Activated CD8-positive, alpha-beta memory T cell treated with anti-CD3 and anti-CD28 coated beads, Interleukin-2, amount 50 U/mL, for 24 hours (primary cell): ENCODE results near the gene ZDHHC14.

Source experiments
- DNase-seq: peaks from one replicate; pipeline ENCODE4 v3.0.0-alpha.2; 2020; ENCODE audit errors: extremely low read depth

Gene ZDHHC14

GRCh38 chr6:157645201-157645795 is 264.3 kb downstream of the ZDHHC14 start:
- DNase-seq, result no peak

GRCh38 chr6:157646012-157646411 is 265.0 kb downstream of the ZDHHC14 start:
- DNase-seq, result no peak

GRCh38 chr6:157647261-157647915 is 266.4 kb downstream of the ZDHHC14 start:
- no peak for DNase-seq

GRCh38 chr6:157648561-157648960 is 267.6 kb downstream of the ZDHHC14 start:
- DNase-seq, result no peak

DNA sequence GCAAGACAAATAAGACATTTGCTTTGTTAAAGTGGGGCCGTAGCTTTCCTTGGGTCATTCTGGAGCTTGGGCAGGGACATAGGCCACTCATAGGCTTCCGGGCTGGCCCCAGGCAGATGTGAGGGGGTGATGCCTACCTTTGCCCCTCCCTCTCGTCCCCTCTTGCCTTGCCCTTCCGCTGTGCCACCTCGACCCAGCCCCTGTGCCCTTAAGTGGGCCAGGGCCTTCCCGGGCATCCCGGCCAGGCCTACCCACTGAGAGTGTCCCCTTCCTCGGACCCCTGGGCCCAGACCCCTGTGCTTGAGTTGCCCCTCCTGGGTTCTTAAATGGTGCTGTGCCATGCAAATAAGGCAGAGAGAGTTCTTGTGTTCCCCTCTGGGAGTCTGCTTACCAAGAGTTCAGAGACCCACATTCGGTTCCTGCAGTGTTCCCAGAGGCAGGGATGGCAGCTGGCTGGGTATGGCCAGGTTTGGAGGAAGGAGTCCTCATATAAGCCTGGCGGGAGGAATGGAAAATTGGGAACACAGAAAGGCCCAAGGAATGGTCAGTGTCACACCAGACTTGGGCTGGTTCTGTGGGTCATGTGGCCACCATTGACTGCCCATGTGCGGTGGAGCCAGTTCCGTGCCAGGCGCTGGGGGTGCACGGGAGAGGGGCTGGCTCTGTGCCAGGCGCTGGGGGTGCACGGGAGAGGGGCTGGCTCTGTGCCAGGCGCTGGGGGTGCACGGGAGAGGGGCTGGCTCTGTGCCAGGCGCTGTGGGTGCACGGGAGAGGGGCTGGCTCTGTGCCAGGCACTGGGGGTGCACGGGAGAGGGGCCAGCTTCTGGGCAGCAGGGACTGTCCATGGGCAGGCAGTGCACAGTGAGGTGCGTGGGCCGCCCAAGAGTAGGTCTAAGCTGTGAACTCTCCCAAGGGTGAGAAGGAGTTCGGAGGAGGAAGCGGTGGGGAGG is 268.6 kb downstream of the ZDHHC14 start:
- no peak for DNase-seq

DNA sequence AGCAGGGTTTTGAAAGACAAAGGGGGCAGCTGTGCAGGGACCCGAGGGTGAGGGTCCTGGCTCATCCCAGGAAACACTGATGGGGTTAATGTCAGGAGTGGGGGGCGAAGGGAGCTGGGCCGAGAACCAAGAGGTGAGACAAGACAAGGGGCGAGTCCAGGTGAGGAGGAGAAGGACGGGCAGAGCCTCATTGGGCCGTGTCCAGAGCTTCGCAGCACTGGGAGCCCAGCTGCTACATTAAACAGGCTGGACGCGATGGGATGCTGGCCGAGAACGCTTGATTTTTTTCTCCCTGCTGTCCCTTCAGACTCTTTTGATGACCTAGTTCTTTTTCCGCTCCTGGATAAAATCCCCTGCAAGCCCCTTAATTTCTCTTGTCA is 269.3 kb downstream of the ZDHHC14 start:
- no peak for DNase-seq

GRCh38 chr6:157650801-157651200 is 269.8 kb downstream of the ZDHHC14 start:
- DNase-seq, result no peak

DNA sequence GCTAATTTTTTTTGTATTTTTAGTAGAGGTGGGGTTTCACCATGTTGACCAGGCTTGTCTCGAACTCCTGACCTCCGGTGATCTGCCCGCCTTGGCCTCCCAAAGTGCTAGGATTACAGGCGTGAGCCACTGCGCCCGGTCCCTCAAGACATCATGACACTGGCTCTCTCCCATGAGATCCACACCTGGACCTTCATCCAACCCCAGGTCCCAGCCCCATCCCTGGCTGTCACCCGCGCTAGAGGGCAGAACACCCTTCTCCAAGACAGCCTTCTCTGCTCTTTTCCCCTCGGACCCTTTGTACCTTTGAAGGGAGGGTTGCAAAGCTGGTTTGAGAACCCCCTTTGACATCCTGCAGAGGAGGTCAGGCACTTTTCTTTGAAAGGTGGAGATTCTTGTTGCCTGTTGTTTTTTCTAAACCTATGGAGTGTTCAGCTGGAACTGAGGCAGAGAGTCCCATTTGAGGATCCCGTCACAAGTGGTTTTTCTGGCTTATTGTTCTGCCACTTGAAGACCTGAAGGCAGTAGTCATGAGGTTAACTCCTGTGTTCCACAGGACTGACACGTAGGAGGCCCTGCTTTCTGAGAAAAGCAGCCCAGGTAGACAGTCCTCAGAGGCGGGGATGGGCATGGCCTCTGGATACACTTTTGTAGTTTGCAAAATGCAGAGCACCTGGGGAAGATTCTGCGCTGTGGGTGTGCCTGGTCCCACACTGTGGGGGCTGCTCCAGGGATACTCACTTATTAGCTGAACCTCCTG is 270.9 kb downstream of the ZDHHC14 start:
- no peak for DNase-seq

GRCh38 chr6:157652601-157653363 is 271.8 kb downstream of the ZDHHC14 start:
- DNase-seq, result no peak

GRCh38 chr6:157653521-157653920 is 272.5 kb downstream of the ZDHHC14 start:
- no peak for DNase-seq

GRCh38 chr6:157655139-157655538 is 274.1 kb downstream of the ZDHHC14 start:
- DNase-seq, result no peak

GRCh38 chr6:157656437-157656997 is 275.5 kb downstream of the ZDHHC14 start:
- DNase-seq, result no peak

GRCh38 chr6:157657754-157658153 is 276.8 kb downstream of the ZDHHC14 start:
- DNase-seq, result no peak

- no peak for DNase-seq
Measured at GRCh38 chr6:157658301-157658700, 277.3 kb downstream of the ZDHHC14 start.

DNA sequence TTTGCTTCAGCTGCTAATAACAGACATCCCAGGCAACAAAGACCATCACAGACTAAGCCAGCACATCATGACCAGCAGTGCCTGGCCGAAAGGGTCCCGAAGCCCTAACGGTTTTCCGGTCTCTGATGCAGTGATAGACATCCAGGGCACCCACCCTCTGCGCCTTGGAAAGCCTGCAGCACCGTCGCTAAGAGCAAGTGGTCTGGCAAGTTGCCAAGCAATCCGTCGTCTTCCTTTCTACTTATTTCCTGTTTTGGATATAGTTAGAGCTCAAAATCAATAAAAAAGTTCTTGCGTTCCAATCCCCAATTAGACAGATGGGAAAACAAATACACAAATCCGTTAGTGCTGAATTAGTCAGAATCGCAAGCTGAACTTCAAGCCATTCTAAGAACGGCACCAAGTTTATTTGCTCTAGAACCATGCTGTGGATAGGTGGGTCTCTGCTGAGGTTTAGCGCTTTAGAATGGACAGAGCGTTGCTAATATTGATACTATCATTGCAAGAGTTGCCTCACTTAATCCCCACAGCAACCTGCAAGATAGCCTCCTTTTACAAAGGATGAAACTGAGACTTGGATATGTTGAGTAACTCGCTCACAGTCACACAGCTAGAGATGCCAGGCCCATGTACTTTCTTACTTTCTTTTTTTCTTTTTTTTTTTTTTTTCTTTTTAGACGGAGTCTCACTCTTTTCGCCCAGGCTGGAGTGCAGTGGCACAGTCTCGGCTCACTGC is 278.7 kb downstream of the ZDHHC14 start:
- no peak for DNase-seq

DNA sequence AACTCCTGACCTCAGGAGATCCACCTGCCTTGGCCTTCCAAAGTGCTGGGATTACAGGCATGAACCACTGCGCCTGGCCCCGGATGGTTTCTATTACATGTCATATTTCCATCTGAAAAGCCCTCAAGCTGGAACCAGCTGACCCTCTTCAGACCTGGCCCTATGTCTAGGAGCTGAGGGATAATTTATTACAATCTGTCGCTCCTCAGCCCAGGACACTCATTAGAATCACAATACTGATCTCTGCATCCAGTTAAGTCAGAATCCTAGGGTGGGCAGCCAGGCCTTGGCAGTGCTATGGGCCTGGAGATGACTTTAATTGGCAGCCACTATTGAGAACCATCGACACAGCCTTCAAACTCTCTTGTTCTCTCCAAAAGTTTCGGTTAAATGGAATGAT is 279.4 kb downstream of the ZDHHC14 start:
- DNase-seq, result no peak

DNA sequence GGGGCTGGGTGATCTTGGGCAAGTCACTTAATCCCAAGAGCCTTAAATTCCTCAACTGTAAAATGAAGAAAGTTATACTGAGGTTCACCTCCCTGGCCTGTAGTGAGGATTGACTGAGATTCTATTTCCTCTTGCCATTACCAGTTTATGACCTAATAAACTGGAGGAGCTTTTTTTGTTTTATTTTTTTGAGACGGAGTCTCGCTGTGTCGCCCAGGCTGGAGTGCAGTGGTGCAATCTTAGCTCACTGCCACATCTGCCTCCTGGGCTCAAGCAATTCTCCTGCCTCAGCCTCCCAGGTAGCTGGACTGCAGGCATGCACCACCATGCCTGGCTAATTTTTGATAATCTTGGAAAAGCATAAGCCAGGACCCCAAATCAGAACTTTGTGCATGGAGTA is 280.7 kb downstream of the ZDHHC14 start:
- DNase-seq, result no peak

DNA sequence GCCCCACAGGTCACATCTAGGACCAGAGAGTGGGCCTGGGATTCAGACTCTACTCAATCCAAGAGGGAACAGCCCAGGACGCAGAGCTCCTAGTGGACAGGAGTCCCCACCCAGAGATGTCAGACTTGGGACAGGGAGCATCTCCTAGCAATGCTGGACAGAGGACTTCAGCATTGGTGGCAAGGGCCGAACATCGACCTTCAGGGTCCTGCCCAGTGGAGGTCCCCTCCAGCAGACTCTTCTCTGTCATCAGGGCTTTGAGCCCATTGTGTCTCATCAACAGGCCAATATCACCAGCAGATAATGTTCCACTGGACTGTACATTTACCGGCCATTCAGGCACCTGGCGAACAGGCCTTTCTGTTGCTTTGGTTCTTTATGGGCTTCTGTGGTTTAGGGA is 282.3 kb downstream of the ZDHHC14 start:
- DNase-seq, result no peak

- no peak for DNase-seq
Measured at GRCh38 chr6:157665180-157665579, 284.2 kb downstream of the ZDHHC14 start.

DNA sequence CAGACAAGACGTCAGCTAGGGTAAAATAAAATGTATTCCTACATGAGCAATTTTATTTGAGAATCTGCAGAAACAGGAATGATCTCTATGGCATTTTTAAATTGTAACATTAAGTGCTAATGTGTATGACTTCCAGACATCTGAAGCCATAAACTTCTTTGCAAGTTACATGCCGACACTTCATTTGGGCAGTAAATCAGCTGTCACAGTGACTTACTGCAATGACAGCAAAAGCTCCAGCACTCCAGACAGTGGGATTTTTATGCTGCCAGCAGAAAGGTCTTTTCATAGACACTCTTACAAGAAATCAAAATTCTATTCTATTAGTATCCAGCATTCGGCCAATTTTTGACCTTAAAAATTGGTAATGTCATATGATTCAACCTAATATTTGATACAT is 285.7 kb downstream of the ZDHHC14 start:
- DNase-seq, result no peak
